IMR-90 (cell line): ENCODE measurements around the gene COL4A3.

ENCODE experiments used
- ELK1 ChIP-seq: fragments of 150-350 bp; IDR thresholded peaks from 2 replicates; pipeline ENCODE4 v1.6.1; 2016; ENCODE audit warnings: low read depth, mild to moderate bottlenecking, low read length, moderate library complexity, borderline replicate concordance
- FOS ChIP-seq: fragments of 150-350 bp; IDR thresholded peaks from 2 replicates; pipeline ENCODE4 v1.6.1; 2016; ENCODE audit warnings: low read depth, low read length
- POLR2A ChIP-seq: IDR thresholded peaks from 2 replicates; pipeline ENCODE4 v1.6.1; 2012; ENCODE audit warnings: mild to moderate bottlenecking, low read depth, low read length
- RAD21 ChIP-seq: IDR thresholded peaks from 2 replicates; pipeline ENCODE4 v1.6.1; 2012; ENCODE audit warnings: low read length, improper control_type of control experiment
- RFX5 ChIP-seq: IDR thresholded peaks from 2 replicates; pipeline ENCODE4 v1.8.0; 2012; ENCODE audit warnings: low read depth, mild to moderate bottlenecking, low read length, moderate library complexity
- TF ChIP-seq, protein P1 (sequence below): conservative IDR thresholded peaks from 2 replicates; pipeline ENCODE4 v1.5.1; 2012; ENCODE audit warnings: mild to moderate bottlenecking, low read depth, low read length, improper control_type of control experiment

- TF ChIP-seq POLR2A: no peak
- TF ChIP-seq RAD21: no peak
- TF ChIP-seq, protein P1, sequence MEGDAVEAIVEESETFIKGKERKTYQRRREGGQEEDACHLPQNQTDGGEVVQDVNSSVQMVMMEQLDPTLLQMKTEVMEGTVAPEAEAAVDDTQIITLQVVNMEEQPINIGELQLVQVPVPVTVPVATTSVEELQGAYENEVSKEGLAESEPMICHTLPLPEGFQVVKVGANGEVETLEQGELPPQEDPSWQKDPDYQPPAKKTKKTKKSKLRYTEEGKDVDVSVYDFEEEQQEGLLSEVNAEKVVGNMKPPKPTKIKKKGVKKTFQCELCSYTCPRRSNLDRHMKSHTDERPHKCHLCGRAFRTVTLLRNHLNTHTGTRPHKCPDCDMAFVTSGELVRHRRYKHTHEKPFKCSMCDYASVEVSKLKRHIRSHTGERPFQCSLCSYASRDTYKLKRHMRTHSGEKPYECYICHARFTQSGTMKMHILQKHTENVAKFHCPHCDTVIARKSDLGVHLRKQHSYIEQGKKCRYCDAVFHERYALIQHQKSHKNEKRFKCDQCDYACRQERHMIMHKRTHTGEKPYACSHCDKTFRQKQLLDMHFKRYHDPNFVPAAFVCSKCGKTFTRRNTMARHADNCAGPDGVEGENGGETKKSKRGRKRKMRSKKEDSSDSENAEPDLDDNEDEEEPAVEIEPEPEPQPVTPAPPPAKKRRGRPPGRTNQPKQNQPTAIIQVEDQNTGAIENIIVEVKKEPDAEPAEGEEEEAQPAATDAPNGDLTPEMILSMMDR: no peak
- no peak for TF ChIP-seq ELK1
- no peak for TF ChIP-seq FOS
- TF ChIP-seq RFX5: no peak
Observed at GRCh38 chr2:227222292-227222691, 57.9 kb downstream of the COL4A3 start.
